Trophoblast cell (in vitro differentiated cells and primary cell): Measurements from ENCODE around the gene TMEM91.
A peak's percentile ranks its signal among the peaks of the same experiment; 100 is the strongest.
"Not testable (repeated sequence)": the region's sequence is repeated elsewhere in the genome, so short reads cannot be mapped to it uniquely, and the experiment has no call there.

ENCODE experiments used
- DNase-seq, 2 donors: peaks; one replicate each; pipeline ENCODE4 v3.0.0-alpha.2; 2016
- H2AFZ ChIP-seq: 2 replicates; pipeline ENCODE4 v1.6.1; 2013; ENCODE audit warnings: low read length, moderate library complexity, mild to moderate bottlenecking; ENCODE audit not compliant: insufficient read depth, poor library complexity
- H2AK5ac ChIP-seq: 2 replicates; pipeline ENCODE4 v1.6.1; 2013; ENCODE audit warnings: mild to moderate bottlenecking, low read length
- H2BK120ac ChIP-seq: 2 replicates; pipeline ENCODE4 v1.6.1; 2013; ENCODE audit warnings: low read length, mild to moderate bottlenecking, moderate library complexity; ENCODE audit not compliant: insufficient read depth, poor library complexity
- H2BK12ac ChIP-seq: 2 replicates; pipeline ENCODE4 v1.6.1; 2013; ENCODE audit warnings: mild to moderate bottlenecking, low read length, moderate library complexity
- H2BK5ac ChIP-seq: 2 replicates; pipeline ENCODE4 v1.6.1; 2013; ENCODE audit warnings: low read length, low read depth, moderate library complexity, mild to moderate bottlenecking; ENCODE audit not compliant: poor library complexity
- H3K14ac ChIP-seq: 2 replicates; pipeline ENCODE4 v1.6.1; 2013; ENCODE audit warnings: mild to moderate bottlenecking, low read length
- H3K18ac ChIP-seq: 2 replicates; pipeline ENCODE4 v1.6.1; 2013; ENCODE audit warnings: mild to moderate bottlenecking, low read length
- H3K23ac ChIP-seq: 2 replicates; pipeline ENCODE4 v1.6.1; 2013; ENCODE audit warnings: low read length
- H3K27ac ChIP-seq: 2 replicates; pipeline ENCODE4 v1.5.1; 2013; ENCODE audit warnings: low read depth, mild to moderate bottlenecking, inconsistent platforms, low read length, moderate library complexity
- H3K27me3 ChIP-seq: 2 replicates; pipeline ENCODE4 v1.6.1; 2013; ENCODE audit warnings: inconsistent platforms, mild to moderate bottlenecking, low read length, moderate library complexity; ENCODE audit not compliant: insufficient read depth
- H3K36me3 ChIP-seq, 2 experiments: 1 replicate in 1 of 2; 2 replicates in 1 of 2; pipeline ENCODE4 v1.6.1; 2013; ENCODE audit warnings: low read length in 2 of 2, mild to moderate bottlenecking in 2 of 2, moderate library complexity in 1 of 2; ENCODE audit not compliant: insufficient read depth in 2 of 2, control insufficient read depth in 1 of 2
- H3K4ac ChIP-seq: 2 replicates; pipeline ENCODE4 v1.6.1; 2013; ENCODE audit warnings: low read depth, mild to moderate bottlenecking, low read length, moderate library complexity
- H3K4me1 ChIP-seq, 2 experiments: 1 replicate in 1 of 2; 2 replicates in 1 of 2; pipeline ENCODE4 v1.6.1; 2013; ENCODE audit warnings: low read length in 2 of 2, mild to moderate bottlenecking in 2 of 2, moderate library complexity in 1 of 2; ENCODE audit not compliant: insufficient read depth in 2 of 2, control insufficient read depth in 1 of 2
- H3K4me2 ChIP-seq: 2 replicates; pipeline ENCODE4 v1.6.1; 2013; ENCODE audit warnings: inconsistent platforms, mild to moderate bottlenecking, low read length, moderate library complexity
- H3K4me3 ChIP-seq: 2 replicates; pipeline ENCODE4 v1.5.1; 2013; ENCODE audit warnings: mild to moderate bottlenecking, low read depth, low read length, inconsistent platforms
- H3K79me1 ChIP-seq: one replicate; pipeline ENCODE4 v1.6.1; 2013; ENCODE audit warnings: low read length
- H3K79me2 ChIP-seq: 2 replicates; pipeline ENCODE4 v1.6.1; 2013; ENCODE audit warnings: low read length, mild to moderate bottlenecking; ENCODE audit not compliant: control insufficient read depth, insufficient read depth, poor library complexity
- H3K9ac ChIP-seq: 2 replicates; pipeline ENCODE4 v1.6.1; 2013; ENCODE audit warnings: mild to moderate bottlenecking, low read length
- H3K9me3 ChIP-seq: 2 replicates; pipeline ENCODE4 v1.6.1; 2013; ENCODE audit warnings: low read depth, mild to moderate bottlenecking, control low read depth, inconsistent platforms, low read length; ENCODE audit not compliant: insufficient read depth
- H4K12ac ChIP-seq: 2 replicates; pipeline ENCODE4 v1.6.1; 2013; ENCODE audit warnings: low read depth, mild to moderate bottlenecking, low read length, moderate library complexity
- H4K8ac ChIP-seq: 2 replicates; pipeline ENCODE4 v1.6.1; 2013; ENCODE audit warnings: low read depth, mild to moderate bottlenecking, low read length, moderate library complexity
- H4K91ac ChIP-seq: one replicate; pipeline ENCODE4 v1.6.1; 2013; ENCODE audit warnings: low read depth, mild to moderate bottlenecking, low read length, moderate library complexity
- WGBS: extraction: QIAGEN DNeasy Blood & Tissue Kit; methylation state at CpG from one replicate; pipeline ENCODE4 v1.1.7; 2013; ENCODE audit warnings: missing lambda C conversion rate; ENCODE audit not compliant: insufficient read length, insufficient coverage; ENCODE audit errors: extremely low coverage; 5-methylcytosine and 5-hydroxymethylcytosine counted together

The TMEM91 gene

GRCh38 chr19:41408256-41408655 is 31.9 kb downstream of the TMEM91 start:
- H2AFZ ChIP-seq: no peak overlapping the region
- H3K4me2 ChIP-seq: no peak overlapping the region
- H3K79me2 ChIP-seq: no peaks in the 10 kb centered on the region
- H2BK120ac ChIP-seq: no peak overlapping the region
- H3K18ac ChIP-seq: no peak overlapping the region
- H3K9ac ChIP-seq: no peak overlapping the region
- no peak overlapping the region for H4K12ac ChIP-seq
- H3K23ac ChIP-seq: no peak overlapping the region
- no peak overlapping the region for H4K8ac ChIP-seq
- H4K91ac ChIP-seq: no peak overlapping the region
- no peak overlapping the region for H3K27ac ChIP-seq
- WGBS: no CpG with 5 or more reads among the region's 4 CpGs
- no peak overlapping the region for H3K14ac ChIP-seq
- peaks cover 5 to 8% of the 10 kb centered on the region in 2 experiments for H3K4me1 ChIP-seq
- no peak for DNase-seq
- no peak overlapping the region for H3K4me3 ChIP-seq
- no peaks in the 10 kb centered on the region for H3K79me1 ChIP-seq
- no peak overlapping the region for H2BK5ac ChIP-seq
- H3K4ac ChIP-seq: no peak overlapping the region
- no peaks in the 10 kb centered on the region for H3K9me3 ChIP-seq
- H3K36me3 ChIP-seq: peaks cover 0 to 2% of the 10 kb centered on the region in 2 experiments
- no peaks in the 10 kb centered on the region for H3K27me3 ChIP-seq
- H2BK12ac ChIP-seq: no peak overlapping the region
- H2AK5ac ChIP-seq: no peak overlapping the region

GRCh38 chr19:41408846-41409245 is 32.5 kb downstream of the TMEM91 start:
- not testable (repeated sequence) for H3K18ac ChIP-seq, H2AK5ac ChIP-seq, H2AFZ ChIP-seq, DNase-seq, H3K9ac ChIP-seq, H4K12ac ChIP-seq, H3K4me2 ChIP-seq, H3K36me3 ChIP-seq, H3K9me3 ChIP-seq, H3K4me1 ChIP-seq, H2BK12ac ChIP-seq, H4K8ac ChIP-seq, H3K27me3 ChIP-seq, H2BK5ac ChIP-seq, H3K4me3 ChIP-seq, H4K91ac ChIP-seq, H3K4ac ChIP-seq, H3K14ac ChIP-seq, H3K79me1 ChIP-seq, H2BK120ac ChIP-seq, H3K79me2 ChIP-seq, H3K23ac ChIP-seq
- no CpG with 5 or more reads among the region's 5 CpGs for WGBS
- peak overlapping the region; percentile 4 for H3K27ac ChIP-seq

- H3K9ac ChIP-seq: no peak overlapping the region
- no CpG with 5 or more reads among the region's 4 CpGs for WGBS
- H4K12ac ChIP-seq: no peak overlapping the region
- H3K79me1 ChIP-seq: no peaks in the 10 kb centered on the region
- peaks cover 7 to 8% of the 10 kb centered on the region in 2 experiments for H3K36me3 ChIP-seq
- H2AK5ac ChIP-seq: no peak overlapping the region
- no peaks in the 10 kb centered on the region for H3K9me3 ChIP-seq
- H2BK5ac ChIP-seq: no peak overlapping the region
- no peaks in the 10 kb centered on the region for H3K79me2 ChIP-seq
- H3K4ac ChIP-seq: no peak overlapping the region
- no peak overlapping the region for H2AFZ ChIP-seq
- H4K91ac ChIP-seq: no peak overlapping the region
- peaks cover 5 to 8% of the 10 kb centered on the region in 2 experiments for H3K4me1 ChIP-seq
- no peaks in the 10 kb centered on the region for H3K27me3 ChIP-seq
- H3K14ac ChIP-seq: no peak overlapping the region
- peak overlapping the region; percentile 31 for H3K27ac ChIP-seq
- H3K4me3 ChIP-seq: no peak overlapping the region
- H3K23ac ChIP-seq: no peak overlapping the region
- peak; percentile 25 to 66 for DNase-seq
- H2BK12ac ChIP-seq: no peak overlapping the region
- H4K8ac ChIP-seq: no peak overlapping the region
- H2BK120ac ChIP-seq: no peak overlapping the region
- H3K18ac ChIP-seq: no peak overlapping the region
- no peak overlapping the region for H3K4me2 ChIP-seq
These were observed 33.0 kb downstream of the TMEM91 start for GRCh38 chr19:41409288-41409687.

- no peak overlapping the region for H2BK12ac ChIP-seq
- no CpG with 5 or more reads among the region's 23 CpGs for WGBS
These were observed 34.2 kb downstream of the TMEM91 start for GRCh38 chr19:41410336-41411054.

More at GRCh38 chr19:41410336-41411054, 34.2 kb downstream of the TMEM91 start:
- H3K27ac ChIP-seq: no peak overlapping the region
- H3K9me3 ChIP-seq: no peaks in the 10 kb centered on the region
- H4K8ac ChIP-seq: no peak overlapping the region
- no peak overlapping the region for H4K12ac ChIP-seq
- peaks cover 17 to 19% of the 10 kb centered on the region in 2 experiments for H3K36me3 ChIP-seq
- H2AK5ac ChIP-seq: no peak overlapping the region
- H3K4me3 ChIP-seq: no peak overlapping the region
- no peak overlapping the region for H2BK120ac ChIP-seq
- H3K4me2 ChIP-seq: no peak overlapping the region
- no peak for DNase-seq
- H2AFZ ChIP-seq: no peak overlapping the region
- no peak overlapping the region for H3K18ac ChIP-seq
- no peaks in the 10 kb centered on the region for H3K79me2 ChIP-seq
- no peaks in the 10 kb centered on the region for H3K79me1 ChIP-seq
- no peak overlapping the region for H3K23ac ChIP-seq
- H2BK5ac ChIP-seq: no peak overlapping the region
- no peak overlapping the region for H3K4ac ChIP-seq
- H3K4me1 ChIP-seq: peaks cover 5 to 8% of the 10 kb centered on the region in 2 experiments
- H3K27me3 ChIP-seq: no peaks in the 10 kb centered on the region
- no peak overlapping the region for H3K9ac ChIP-seq
- H4K91ac ChIP-seq: no peak overlapping the region
- H3K14ac ChIP-seq: no peak overlapping the region
